GM18505 (cell line): ENCODE results near the gene RTN4RL2.
A peak's percentile ranks its signal among the peaks of the same experiment; 100 is the strongest.

Experiments
- ATAC-seq: cut with Tn5 transposase; IDR thresholded peaks from one replicate; pipeline ENCODE4 v1.9.1; 2021; ENCODE audit not compliant: unreplicated experiment
- POLR2A ChIP-seq: IDR thresholded peaks from 4 replicates; pipeline ENCODE4 v1.6.1; 2011; ENCODE audit warnings: borderline replicate concordance; ENCODE audit not compliant: insufficient read depth, insufficient read length; ENCODE audit errors: extremely low read depth

Gene RTN4RL2

GRCh38 chr11:57475671-57476046, 15.3 kb downstream of the RTN4RL2 start:
- TF ChIP-seq POLR2A: no peak
- ATAC-seq: no peak

GRCh38 chr11:57476047-57476756, 15.9 kb downstream of the RTN4RL2 start:
- ATAC-seq: peak; percentile 32
- no peak for TF ChIP-seq POLR2A

- TF ChIP-seq POLR2A: no peak
- ATAC-seq: peak; percentile 53
Measured at GRCh38 chr11:57476757-57477506, 16.6 kb downstream of the RTN4RL2 start.

GRCh38 chr11:57477507-57478189, 17.3 kb downstream of the RTN4RL2 start:
- ATAC-seq: no peak
- TF ChIP-seq POLR2A: no peak

- ATAC-seq: no peak
- TF ChIP-seq POLR2A: no peak
Measured at GRCh38 chr11:57479021-57479663, 18.8 kb downstream of the RTN4RL2 start.

- TF ChIP-seq POLR2A: no peak
- no peak for ATAC-seq
Measured at GRCh38 chr11:57479911-57480310, 19.6 kb downstream of the RTN4RL2 start.

GRCh38 chr11:57480409-57481137, 20.2 kb downstream of the RTN4RL2 start:
- TF ChIP-seq POLR2A: no peak
- peak; percentile 32 for ATAC-seq

GRCh38 chr11:57481315-57481714, 21.0 kb downstream of the RTN4RL2 start:
- ATAC-seq: no peak
- TF ChIP-seq POLR2A: no peak

GRCh38 chr11:57481915-57482781, 21.8 kb downstream of the RTN4RL2 start:
- TF ChIP-seq POLR2A: no peak
- ATAC-seq: no peak

GRCh38 chr11:57482782-57483561, 22.6 kb downstream of the RTN4RL2 start:
- no peak for TF ChIP-seq POLR2A
- ATAC-seq: peak; percentile 45

GRCh38 chr11:57483562-57483918, 23.2 kb downstream of the RTN4RL2 start:
- no peak for TF ChIP-seq POLR2A
- no peak for ATAC-seq

- TF ChIP-seq POLR2A: no peak
- ATAC-seq: peak; percentile 64
Measured at GRCh38 chr11:57484141-57484710, 23.9 kb downstream of the RTN4RL2 start.
